Uterus (tissue), 2 donors: ENCODE data around the gene TPPP.

Experiments used
- CTCF ChIP-seq, 4 experiments: fragments of 200-600 bp in 2 of 4; fragments of 450-650 bp in 2 of 4; sonication (generic) in 2 of 4; IDR thresholded peaks; one replicate each; pipeline ENCODE4 v1.5.1; 2016 to 2019; ENCODE audit warnings: antibody characterized with exemption in 4 of 4, mild to moderate bottlenecking in 2 of 4, moderate library complexity in 1 of 4
- POLR2A ChIP-seq, 2 donors: fragments of 450-650 bp; IDR thresholded peaks; one replicate each; pipeline ENCODE4 v1.6.1; 2016; ENCODE audit warnings: antibody characterized with exemption in 2 of 2, mild to moderate bottlenecking in 1 of 2, moderate library complexity in 1 of 2

- TF ChIP-seq POLR2A (IDR thresholded peaks at IDR 0.05), result no peak
- TF ChIP-seq CTCF (IDR thresholded peaks at IDR 0.05), result no peak
Measured at GRCh38 chr5:636951-637350, 56.2 kb downstream of the TPPP start.
